HG02798 (cell line): ENCODE data around the gene FCMR.

Source experiments
- ATAC-seq: cut with Tn5 transposase; IDR thresholded peaks from one replicate; pipeline ENCODE4 v1.9.1; 2021; ENCODE audit warnings: mild to moderate bottlenecking; ENCODE audit not compliant: unreplicated experiment, poor library complexity

FCMR gene

GRCh38 chr1:206903687-206904086 lies 18.1 kb downstream of the FCMR start:
- no peak for ATAC-seq

DNA sequence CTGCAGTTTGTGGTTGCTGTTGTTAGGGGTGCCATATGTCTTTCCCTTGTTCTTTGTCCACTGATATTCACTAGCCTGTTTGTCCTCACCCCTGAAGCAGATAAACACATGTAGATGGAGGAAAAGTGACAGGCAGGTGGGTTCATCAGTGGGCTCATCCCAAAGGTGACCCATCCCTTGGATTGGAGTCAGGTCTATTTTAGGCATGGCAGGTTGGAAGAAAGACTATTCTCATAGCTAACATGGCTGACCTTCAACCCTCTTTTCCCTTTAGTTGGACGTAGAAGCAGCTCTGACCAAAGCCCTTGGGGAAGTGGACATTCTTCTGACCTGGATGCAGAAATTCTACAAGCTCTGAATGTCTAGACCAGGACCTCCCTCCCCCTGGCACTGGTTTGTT lies 19.0 kb downstream of the FCMR start:
- no peak for ATAC-seq

DNA sequence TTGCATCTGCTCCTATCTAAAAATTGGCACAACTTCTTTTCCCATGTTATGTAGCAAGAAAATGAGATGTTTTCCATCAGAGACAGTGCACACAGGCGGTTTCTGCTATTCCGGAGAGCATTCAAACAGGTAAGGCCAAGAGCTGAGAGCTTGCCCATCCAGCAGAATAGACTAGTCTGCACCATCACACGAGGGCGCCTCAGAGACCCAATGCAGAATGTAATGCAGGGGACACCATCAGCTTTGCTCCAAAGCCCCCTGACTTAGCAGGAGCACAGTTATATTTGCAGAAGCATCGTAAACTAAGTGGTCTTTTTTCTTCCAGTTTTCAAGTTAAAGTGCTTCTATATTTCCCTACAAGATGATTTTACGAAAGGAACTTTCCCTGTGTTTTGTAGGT lies 19.8 kb downstream of the FCMR start:
- no peak for ATAC-seq

DNA sequence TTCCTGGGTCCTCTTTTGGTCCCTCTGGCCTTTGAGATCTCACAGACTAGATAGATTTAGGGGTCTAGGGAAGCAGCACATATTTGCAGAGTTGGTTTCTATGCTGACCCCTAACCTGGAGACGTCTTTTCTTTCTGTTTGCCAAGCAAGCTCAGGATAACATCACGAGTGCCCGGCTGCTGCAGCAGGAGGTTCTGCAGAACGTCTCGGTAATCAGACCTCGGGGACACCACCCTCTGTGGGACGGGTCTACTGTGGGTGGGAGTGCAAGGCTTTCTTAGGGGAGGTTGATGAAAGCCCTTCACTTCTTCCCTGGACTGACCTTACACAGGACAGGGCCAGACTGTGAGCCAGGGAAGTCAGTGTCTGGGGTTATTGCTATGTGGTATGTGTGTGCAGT lies 21.6 kb downstream of the FCMR start:
- no peak for ATAC-seq

DNA sequence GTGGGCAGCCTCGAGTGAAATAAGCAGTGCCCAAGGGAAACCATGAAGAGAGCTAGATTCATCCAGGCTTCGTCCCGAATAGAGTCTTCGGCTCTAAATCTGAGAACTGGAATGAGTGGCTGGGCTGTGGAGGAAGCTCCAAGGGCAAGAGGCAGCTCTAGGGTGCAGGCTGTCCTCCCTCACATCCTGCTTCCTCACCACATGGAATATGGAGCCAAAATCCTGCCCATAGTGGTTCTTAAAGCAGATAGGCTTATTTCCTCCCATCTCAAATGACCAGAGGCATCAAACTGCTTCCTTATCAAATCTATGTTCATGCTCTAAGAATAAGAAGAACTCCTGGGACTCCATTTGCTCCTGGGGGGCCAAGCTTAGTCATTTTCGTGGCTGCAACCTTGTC lies 22.0 kb downstream of the FCMR start:
- ATAC-seq: no peak

DNA sequence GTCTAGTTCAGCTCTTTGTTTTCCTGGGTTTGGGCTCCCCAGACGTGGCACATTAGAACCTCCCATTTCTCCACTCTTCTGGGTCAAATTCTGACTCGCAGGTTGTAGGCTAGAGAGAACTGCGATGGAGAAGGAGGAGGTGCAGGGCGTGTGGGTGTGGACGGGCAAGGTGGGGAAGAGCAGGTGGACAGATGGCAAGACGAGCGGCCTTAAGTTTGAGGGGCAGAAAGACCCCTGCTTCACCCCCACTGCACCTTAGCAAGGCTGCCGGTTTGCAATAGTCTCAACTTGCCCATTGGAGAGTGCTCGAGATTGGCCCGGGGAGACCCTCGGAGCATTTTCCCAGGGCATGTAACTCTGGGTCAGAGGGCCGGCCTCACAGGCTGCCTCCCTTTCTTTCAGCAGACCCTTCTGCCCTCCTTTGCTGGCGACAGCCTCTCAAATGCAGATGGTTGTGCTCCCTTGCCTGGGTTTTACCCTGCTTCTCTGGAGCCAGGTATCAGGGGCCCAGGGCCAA lies 22.8 kb downstream of the FCMR start:
- no peak for ATAC-seq

GRCh38 chr1:206898089-206898914 lies 23.4 kb downstream of the FCMR start:
- no peak for ATAC-seq

DNA sequence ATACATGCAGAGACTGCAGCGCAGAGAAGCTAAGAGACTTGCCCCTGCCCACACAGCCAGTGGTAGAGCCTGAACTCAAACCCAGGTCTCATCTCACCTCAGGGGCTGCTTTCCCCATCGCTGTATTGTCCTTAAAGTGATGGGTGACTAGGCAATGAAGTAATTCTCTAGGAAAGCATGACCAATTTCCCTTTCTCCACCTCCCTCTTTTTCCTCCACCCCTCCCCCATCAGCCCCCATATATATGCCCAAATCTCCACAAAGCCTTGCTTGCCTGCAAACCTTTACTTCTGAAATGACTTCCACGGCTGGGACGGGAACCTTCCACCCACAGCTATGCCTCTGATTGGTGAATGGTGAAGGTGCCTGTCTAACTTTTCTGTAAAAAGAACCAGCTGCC lies 24.6 kb downstream of the FCMR start, which contains the start of gene IL24:
IL24 (plus strand) TSS at position 269 of the 400 bp plus-strand sequence. CDS start 390 bp downstream, outside the sequence.
- ATAC-seq: no peak

GRCh38 chr1:206896261-206896660 lies 25.5 kb downstream of the FCMR start:
- no peak for ATAC-seq

DNA sequence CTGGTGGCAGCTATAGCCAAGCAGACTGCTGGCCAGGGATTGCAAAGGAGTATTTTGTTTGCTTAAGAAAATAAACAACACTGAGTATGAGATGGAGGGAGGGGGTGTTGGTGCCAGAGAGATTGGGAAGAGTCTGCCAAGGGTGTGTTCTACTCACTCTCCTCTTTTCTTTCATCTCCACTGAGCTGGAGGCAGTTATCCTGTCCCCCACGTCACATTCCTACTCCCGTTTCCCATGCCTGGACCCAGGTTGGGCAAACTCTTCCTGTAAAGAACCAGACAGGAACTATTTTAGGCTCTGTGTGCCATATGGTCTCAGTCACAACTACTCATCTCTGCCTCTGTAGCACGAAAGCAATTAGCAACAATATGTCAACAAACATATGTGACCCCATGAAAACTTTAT lies 25.9 kb downstream of the FCMR start:
- ATAC-seq: no peak

DNA sequence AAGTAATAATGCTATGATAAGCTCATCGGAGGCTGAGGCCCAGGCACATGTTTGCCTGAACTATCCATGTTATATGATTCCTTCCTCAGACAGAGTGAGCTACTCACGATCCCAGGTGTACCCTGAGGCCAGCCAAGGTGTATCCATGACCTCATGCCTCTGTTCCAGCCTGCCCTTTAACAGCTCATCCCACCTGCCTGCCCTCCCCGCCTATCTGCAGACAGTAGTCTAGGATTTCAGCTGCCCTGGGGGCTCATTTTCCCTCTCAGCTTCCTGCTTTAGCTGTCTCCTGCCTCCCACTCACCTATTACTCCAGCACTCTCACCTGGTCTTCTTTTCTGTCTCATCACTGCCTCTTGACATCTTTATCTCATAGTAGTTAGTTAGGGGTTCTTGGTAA lies 26.4 kb downstream of the FCMR start:
- ATAC-seq: no peak

- ATAC-seq: no peak
These were observed 28.4 kb downstream of the FCMR start for GRCh38 chr1:206893380-206893779.

- no peak for ATAC-seq
These were observed 29.3 kb downstream of the FCMR start for GRCh38 chr1:206892351-206892984.

GRCh38 chr1:206891412-206891811 lies 30.3 kb downstream of the FCMR start:
- no peak for ATAC-seq

DNA sequence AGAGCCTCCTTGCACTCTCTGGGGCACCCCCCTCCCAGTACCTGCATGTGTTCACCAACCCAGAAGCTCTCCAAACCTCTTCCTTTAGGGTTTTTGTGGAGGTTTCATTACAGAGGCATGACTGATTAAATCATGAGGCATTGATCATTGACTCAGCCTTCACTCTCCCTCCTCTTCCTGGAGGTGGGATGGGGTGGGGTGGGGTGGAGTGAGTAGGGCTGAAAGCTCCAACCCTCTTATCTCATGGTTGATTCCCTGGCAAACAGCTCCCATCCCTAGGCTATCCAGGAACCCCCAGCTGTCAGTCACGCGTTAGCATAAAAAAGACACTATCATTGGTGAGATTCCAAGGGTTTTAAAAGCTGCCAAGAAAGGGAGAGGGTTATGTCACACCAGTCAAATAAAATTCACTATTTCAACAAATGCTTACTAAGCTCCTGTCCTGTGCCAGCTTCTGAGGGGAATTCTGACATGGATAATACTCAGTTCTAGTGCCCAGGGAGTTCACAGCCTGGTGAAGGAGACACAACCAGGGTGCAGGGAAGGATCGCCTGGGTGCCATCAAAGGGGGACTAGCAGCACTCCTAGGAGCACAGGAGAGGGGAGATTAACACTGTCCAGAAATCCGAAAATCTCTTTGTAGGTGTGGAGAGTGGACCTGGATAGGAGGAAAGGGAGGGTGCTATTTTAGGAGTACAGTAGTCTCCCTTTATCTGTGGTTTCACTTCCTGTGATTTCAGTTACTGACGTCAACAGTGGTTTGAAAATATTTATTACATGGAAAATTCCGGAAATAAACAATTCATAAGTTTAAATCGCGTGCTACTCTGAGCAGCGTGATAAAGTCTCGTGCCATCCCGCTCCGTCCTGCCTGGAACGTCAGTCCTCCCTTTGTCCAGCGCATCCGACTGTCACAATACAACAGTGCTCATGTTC lies 31.3 kb downstream of the FCMR start:
- ATAC-seq: no peak

- ATAC-seq: no peak
These were observed 34.0 kb downstream of the FCMR start for GRCh38 chr1:206887701-206888100.

GRCh38 chr1:206886831-206887230 lies 34.9 kb downstream of the FCMR start:
- no peak for ATAC-seq

DNA sequence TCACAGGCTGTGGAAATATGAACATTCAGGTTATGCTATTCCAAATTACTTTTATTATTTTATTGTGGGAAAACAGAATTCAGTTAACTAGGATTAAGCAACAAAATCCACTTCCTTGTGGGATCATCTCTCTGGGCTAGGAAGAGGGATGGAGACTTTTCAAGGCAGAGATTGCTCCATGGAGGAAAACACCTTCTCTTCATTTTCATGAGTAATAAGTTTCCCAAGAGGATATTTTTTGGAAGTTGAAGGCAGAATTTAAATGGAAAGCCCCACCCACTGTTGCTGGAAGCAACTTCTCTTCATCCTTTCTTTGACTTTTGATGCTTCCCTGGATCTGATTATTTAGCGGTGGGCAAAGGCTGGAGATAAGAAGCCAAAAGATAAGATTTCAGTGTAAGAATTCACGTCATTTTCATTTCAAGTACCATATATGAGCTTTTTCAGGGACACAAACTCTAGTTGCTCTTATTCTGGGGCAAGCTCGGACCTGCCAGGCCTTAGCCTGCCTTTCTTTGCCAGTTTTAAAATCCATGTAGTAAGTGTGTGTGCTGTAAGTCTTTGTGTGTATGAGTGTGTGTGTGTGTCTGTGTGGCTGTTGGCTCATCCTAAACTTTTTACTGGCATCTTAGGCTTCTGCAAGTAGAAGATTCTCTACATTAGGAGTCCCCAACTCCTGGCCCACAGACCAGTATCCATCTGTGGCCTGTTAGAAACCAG lies 36.2 kb downstream of the FCMR start:
- ATAC-seq: no peak

DNA sequence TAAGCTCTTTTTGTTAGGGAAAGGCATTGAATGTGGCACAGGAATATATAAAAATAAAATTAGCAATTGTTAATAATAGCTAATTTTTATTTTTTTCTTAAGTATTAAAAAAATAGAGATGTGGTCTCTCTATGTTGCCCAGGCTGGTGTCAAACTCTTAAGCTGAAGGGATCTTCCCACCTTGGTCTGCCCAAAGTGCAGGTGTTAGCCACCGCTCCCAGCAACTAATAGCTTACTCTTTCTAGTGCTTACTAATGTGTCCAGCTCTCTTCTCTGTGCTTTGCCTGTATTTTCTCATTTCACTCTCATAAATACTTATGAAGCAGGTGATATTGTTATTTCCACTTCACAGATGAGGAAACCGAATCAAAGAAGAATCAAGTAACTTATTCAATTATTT lies 37.9 kb downstream of the FCMR start:
- ATAC-seq: no peak

DNA sequence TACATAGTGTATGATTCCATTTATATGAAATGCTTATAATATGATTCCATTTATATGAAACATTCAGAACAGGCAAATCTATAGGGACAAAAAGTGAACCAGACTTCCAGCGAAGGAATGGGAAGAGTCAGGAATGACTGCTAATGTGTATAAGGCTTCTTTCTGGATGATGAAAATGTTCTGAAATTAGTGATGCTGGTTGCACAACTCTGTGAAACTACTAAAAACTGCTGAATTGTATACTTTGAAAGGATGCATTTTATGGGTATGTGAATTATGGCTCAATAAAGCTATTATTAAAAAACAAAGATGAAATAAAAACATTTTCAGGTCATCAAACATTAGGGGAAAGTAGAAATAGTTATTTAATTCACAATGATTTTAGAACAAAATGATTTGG lies 38.6 kb downstream of the FCMR start:
- no peak for ATAC-seq
